Mucosa of rectum (tissue), 2 donors: ENCODE data around the gene GRXCR2.

ENCODE experiments used
- H3K27ac ChIP-seq, 2 donors: one replicate each; pipeline ENCODE4 v1.7.0; 2013; ENCODE audit warnings: inconsistent platforms in 2 of 2, low read depth in 2 of 2, low read length in 2 of 2
- H3K27me3 ChIP-seq, 2 donors: one replicate each; pipeline ENCODE4 v1.7.0; 2013; ENCODE audit warnings: low read length in 2 of 2; ENCODE audit not compliant: control insufficient read depth in 2 of 2, insufficient read depth in 2 of 2
- H3K36me3 ChIP-seq, 2 donors: one replicate each; pipeline ENCODE4 v1.7.0; 2013; ENCODE audit warnings: low read length in 2 of 2; ENCODE audit not compliant: control insufficient read depth in 2 of 2, insufficient read depth in 2 of 2
- H3K4me1 ChIP-seq, 2 donors: one replicate each; pipeline ENCODE4 v1.7.0; 2013; ENCODE audit warnings: low read length in 2 of 2, mild to moderate bottlenecking in 1 of 2; ENCODE audit not compliant: control insufficient read depth in 2 of 2, insufficient read depth in 2 of 2
- H3K4me3 ChIP-seq, 2 donors: one replicate each; pipeline ENCODE4 v1.7.0; 2013; ENCODE audit warnings: low read length in 2 of 2
- H3K9ac ChIP-seq, 2 donors: one replicate each; pipeline ENCODE4 v1.7.0; 2013; ENCODE audit warnings: low read length in 2 of 2, low read depth in 1 of 2, mild to moderate bottlenecking in 1 of 2
- H3K9me3 ChIP-seq, 2 donors: one replicate each; pipeline ENCODE4 v1.7.0; 2013; ENCODE audit warnings: low read length in 2 of 2; ENCODE audit not compliant: control insufficient read depth in 2 of 2
- donor health status: healthy.
- donor health status: Normal muscosa, but diverticular disease.

The GRXCR2 gene

GRCh38 chr5:145872914-145873313 lies at the start of gene GRXCR2:
TSS of gene GRXCR2 (minus strand) at chr5:145873014. CDS start at chr5:145872968, 46 bp downstream.
- no peak within 1 kb of the TSS for H3K4me3 ChIP-seq
- H3K27ac ChIP-seq: no peak within 1 kb of the TSS
- no peaks in the 10 kb centered on the region for H3K9me3 ChIP-seq
- no peak within 1 kb of the TSS for H3K9ac ChIP-seq
- no peaks in the 10 kb centered on the region for H3K36me3 ChIP-seq
- H3K27me3 ChIP-seq: no peaks in the 10 kb centered on the region
- H3K4me1 ChIP-seq: no peaks in the 10 kb centered on the region

DNA sequence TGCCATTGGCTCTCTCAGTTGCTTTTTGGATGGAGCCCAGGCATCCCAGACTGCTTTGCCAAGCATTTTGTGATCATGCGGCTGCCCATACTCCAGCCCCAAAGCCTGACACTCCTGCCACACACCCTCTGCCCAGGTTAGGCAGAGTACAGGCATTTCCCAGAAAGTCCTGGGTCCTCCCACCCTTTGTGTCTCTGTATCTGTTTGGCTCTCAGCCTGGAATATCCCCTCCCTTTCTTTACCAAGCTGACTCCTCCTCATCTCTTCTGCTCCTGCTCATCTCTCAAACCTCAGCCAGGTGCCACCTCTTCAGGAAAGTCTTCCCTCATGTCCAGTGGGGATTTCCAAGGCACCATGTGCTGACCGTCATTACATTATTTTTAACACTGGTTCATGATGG lies 49.2 kb upstream of the GRXCR2 start:
- Histone ChIP-seq H3K27me3 (no peaks in the 10 kb centered on the region), H3K9me3 (no peaks in the 10 kb centered on the region), H3K4me1 (no peaks in the 10 kb centered on the region), H3K4me3 (no peak overlapping the region), H3K36me3 (no peaks in the 10 kb centered on the region), H3K9ac (no peak overlapping the region), H3K27ac (no peak overlapping the region)

DNA sequence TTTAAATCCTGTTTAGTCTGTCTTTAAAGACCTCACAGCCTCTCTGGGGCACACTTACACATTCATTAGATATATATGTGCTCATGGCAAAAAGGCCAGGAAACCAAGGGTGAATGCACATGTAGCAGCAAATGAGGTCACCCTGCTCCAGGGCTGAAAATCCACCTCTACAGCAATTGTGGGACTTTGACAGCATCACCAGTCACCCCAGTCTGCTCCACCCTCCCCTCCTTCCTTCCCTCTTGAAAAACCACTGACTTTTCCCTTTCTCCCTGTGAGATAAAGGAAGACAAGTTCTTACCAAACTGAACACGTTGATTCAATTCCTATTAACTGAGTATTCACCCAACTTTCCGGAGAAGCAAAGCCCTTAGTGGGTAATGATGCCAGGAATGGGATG lies 48.4 kb upstream of the GRXCR2 start:
- Histone ChIP-seq H3K27me3 (no peaks in the 10 kb centered on the region), H3K9me3 (no peaks in the 10 kb centered on the region), H3K36me3 (no peaks in the 10 kb centered on the region), H3K9ac (no peak overlapping the region), H3K27ac (no peak overlapping the region), H3K4me1 (no peaks in the 10 kb centered on the region), H3K4me3 (no peak overlapping the region)

DNA sequence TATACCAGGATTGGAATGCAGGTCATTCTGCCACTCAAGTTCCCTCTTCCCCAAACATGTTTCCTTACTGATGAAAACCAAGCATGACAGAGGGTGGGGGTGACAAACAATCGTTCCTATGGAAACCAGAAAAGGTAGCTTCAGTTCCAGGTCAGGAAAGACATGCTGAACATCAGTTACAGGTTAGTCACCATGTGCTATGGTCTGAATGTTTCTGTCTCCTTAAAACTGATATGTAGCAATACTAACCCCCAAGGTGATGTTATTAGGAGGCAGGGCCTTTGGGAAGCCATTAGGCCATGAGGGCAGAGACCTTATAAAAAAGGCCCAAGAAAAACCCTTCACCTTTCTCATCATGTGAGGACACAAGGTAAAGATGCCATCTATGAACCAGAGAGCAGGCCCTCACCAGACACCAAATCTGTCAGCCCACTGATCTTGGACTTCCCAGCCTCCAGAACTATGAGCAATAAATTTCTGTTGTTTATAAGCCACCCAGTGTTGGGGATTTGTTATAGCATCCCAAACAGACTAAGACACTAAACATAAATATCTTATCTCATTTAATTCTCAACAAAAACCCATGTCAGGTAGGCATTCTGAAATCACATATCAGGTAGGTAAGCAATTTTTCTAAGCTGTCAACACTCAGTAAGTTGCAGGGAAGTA lies 47.9 kb upstream of the GRXCR2 start:
- H3K36me3 ChIP-seq: no peaks in the 10 kb centered on the region
- no peak overlapping the region for H3K9ac ChIP-seq
- no peaks in the 10 kb centered on the region for H3K27me3 ChIP-seq
- H3K4me3 ChIP-seq: no peak overlapping the region
- H3K27ac ChIP-seq: no peak overlapping the region
- H3K4me1 ChIP-seq: no peaks in the 10 kb centered on the region
- no peaks in the 10 kb centered on the region for H3K9me3 ChIP-seq

GRCh38 chr5:145919413-145919812 lies 46.6 kb upstream of the GRXCR2 start:
- H3K36me3 ChIP-seq: no peaks in the 10 kb centered on the region
- H3K9me3 ChIP-seq: no peaks in the 10 kb centered on the region
- H3K4me1 ChIP-seq: no peaks in the 10 kb centered on the region
- H3K27me3 ChIP-seq: no peaks in the 10 kb centered on the region
- no peak overlapping the region for H3K27ac ChIP-seq
- H3K4me3 ChIP-seq: no peak overlapping the region
- no peak overlapping the region for H3K9ac ChIP-seq

DNA sequence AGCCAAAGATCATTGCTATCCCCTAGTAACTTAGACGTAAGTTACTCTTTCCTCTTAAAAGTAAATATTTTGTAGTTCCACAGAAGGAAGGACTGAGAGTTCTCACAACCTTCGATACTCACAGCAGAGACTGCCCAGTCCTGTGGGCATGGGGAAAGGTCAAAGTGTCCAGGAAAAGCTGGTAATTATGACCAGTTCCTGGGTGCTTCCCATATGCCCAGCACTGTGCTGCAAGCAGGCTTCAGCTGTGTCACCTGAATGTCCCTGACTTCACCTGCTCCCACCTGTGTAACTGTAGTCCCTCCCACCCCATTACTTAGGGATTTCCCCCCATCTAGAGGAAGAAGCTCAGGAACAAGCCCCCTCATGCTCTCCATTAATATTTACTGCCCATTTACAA lies 45.6 kb upstream of the GRXCR2 start:
- Histone ChIP-seq H3K36me3 (no peaks in the 10 kb centered on the region), H3K27me3 (no peaks in the 10 kb centered on the region), H3K4me1 (no peaks in the 10 kb centered on the region), H3K9ac (no peak overlapping the region), H3K9me3 (no peaks in the 10 kb centered on the region), H3K27ac (no peak overlapping the region), H3K4me3 (no peak overlapping the region)

- Histone ChIP-seq H3K4me1 (no peaks in the 10 kb centered on the region), H3K27ac (no peak overlapping the region), H3K36me3 (no peaks in the 10 kb centered on the region), H3K27me3 (no peaks in the 10 kb centered on the region), H3K9me3 (no peaks in the 10 kb centered on the region), H3K4me3 (no peak overlapping the region), H3K9ac (no peak overlapping the region)
Observed at GRCh38 chr5:145917288-145917687, 44.5 kb upstream of the GRXCR2 start.

DNA sequence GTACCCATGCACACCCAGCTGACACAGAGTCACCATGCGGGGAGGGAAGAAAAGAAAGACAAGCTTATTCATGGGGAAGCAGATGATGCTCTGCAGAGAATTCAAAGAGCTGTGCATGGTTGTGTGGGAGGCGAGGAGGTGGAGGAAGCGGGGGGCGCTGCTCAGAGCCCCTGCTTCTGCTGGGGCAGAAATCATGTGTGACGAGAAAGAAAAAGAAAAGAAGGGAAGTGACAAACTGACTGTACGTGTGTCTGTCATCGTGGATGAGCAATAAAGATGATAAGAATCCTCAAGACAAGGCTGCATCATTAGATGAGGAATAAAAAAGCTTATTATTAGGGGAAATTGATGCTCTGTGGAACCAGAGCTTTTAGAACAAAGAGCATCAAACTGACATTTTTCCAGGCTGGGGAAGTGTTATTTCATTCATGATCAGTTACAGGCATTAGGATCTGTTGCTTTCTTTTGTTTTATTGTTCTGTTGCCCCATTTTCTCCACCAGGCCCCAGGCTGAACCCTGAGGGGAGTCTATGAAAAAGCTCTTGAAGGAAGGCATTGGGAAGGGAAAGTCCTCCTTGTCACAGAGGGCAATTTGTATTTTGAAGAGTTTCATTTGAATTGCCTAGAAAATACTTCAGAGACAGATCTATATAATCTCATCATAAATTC lies 43.3 kb upstream of the GRXCR2 start:
- Histone ChIP-seq H3K4me1 (no peaks in the 10 kb centered on the region), H3K36me3 (no peaks in the 10 kb centered on the region), H3K27ac (no peak overlapping the region), H3K9ac (no peak overlapping the region), H3K9me3 (no peaks in the 10 kb centered on the region), H3K27me3 (no peaks in the 10 kb centered on the region), H3K4me3 (no peak overlapping the region)

- Histone ChIP-seq H3K27me3 (no peaks in the 10 kb centered on the region), H3K27ac (no peak overlapping the region), H3K36me3 (no peaks in the 10 kb centered on the region)
Observed at GRCh38 chr5:145913701-145914100, 40.9 kb upstream of the GRXCR2 start.

GRCh38 chr5:145912594-145912993 lies 39.8 kb upstream of the GRXCR2 start:
- H3K27ac ChIP-seq: no peak overlapping the region

More at GRCh38 chr5:145913701-145914100, 40.9 kb upstream of the GRXCR2 start:
- H3K9ac ChIP-seq: no peak overlapping the region
- H3K9me3 ChIP-seq: no peaks in the 10 kb centered on the region
- no peak overlapping the region for H3K4me3 ChIP-seq
- H3K4me1 ChIP-seq: no peaks in the 10 kb centered on the region

More at GRCh38 chr5:145912594-145912993, 39.8 kb upstream of the GRXCR2 start:
- Histone ChIP-seq H3K4me3 (no peak overlapping the region), H3K36me3 (no peaks in the 10 kb centered on the region), H3K9ac (no peak overlapping the region), H3K9me3 (no peaks in the 10 kb centered on the region), H3K4me1 (no peaks in the 10 kb centered on the region), H3K27me3 (no peaks in the 10 kb centered on the region)
